HG02798 (cell line): ENCODE measurements around the gene STX16.
"Not testable (repeated sequence)": the region's sequence is repeated elsewhere in the genome, so short reads cannot be mapped to it uniquely, and the experiment has no call there.

Source experiments
- ATAC-seq: cut with Tn5 transposase; IDR thresholded peaks from one replicate; pipeline ENCODE4 v1.9.1; 2021; ENCODE audit warnings: mild to moderate bottlenecking; ENCODE audit not compliant: unreplicated experiment, poor library complexity

STX16 gene

GRCh38 chr20:58716476-58717277 is 65.6 kb downstream of the STX16 start:
- ATAC-seq, result no peak

- no peak for ATAC-seq
Measured at GRCh38 chr20:58717278-58718091, 66.4 kb downstream of the STX16 start.

- ATAC-seq, result no peak
Measured at GRCh38 chr20:58718121-58718563, 67.1 kb downstream of the STX16 start.

GRCh38 chr20:58718729-58719128 is 67.6 kb downstream of the STX16 start:
- ATAC-seq, result no peak

- no peak for ATAC-seq
Measured at GRCh38 chr20:58719258-58719657, 68.2 kb downstream of the STX16 start.

- ATAC-seq, result no peak
Measured at GRCh38 chr20:58719971-58720371, 68.9 kb downstream of the STX16 start.

- ATAC-seq, result no peak
Measured at GRCh38 chr20:58720890-58721289, 69.8 kb downstream of the STX16 start.

- no peak for ATAC-seq
Measured at GRCh38 chr20:58721951-58722778, 71.1 kb downstream of the STX16 start.

GRCh38 chr20:58722877-58723627 is 72.0 kb downstream of the STX16 start:
- no peak for ATAC-seq

- ATAC-seq, result no peak
Measured at GRCh38 chr20:58723628-58723984, 72.5 kb downstream of the STX16 start.

- ATAC-seq, result not testable (repeated sequence)
Measured at GRCh38 chr20:58726156-58726555, 75.1 kb downstream of the STX16 start.
